ENCODE measurements around the gene ARHGAP5.
A peak's percentile ranks its signal among the peaks of the same experiment; 100 is the strongest.

Gene ARHGAP5, protein sequence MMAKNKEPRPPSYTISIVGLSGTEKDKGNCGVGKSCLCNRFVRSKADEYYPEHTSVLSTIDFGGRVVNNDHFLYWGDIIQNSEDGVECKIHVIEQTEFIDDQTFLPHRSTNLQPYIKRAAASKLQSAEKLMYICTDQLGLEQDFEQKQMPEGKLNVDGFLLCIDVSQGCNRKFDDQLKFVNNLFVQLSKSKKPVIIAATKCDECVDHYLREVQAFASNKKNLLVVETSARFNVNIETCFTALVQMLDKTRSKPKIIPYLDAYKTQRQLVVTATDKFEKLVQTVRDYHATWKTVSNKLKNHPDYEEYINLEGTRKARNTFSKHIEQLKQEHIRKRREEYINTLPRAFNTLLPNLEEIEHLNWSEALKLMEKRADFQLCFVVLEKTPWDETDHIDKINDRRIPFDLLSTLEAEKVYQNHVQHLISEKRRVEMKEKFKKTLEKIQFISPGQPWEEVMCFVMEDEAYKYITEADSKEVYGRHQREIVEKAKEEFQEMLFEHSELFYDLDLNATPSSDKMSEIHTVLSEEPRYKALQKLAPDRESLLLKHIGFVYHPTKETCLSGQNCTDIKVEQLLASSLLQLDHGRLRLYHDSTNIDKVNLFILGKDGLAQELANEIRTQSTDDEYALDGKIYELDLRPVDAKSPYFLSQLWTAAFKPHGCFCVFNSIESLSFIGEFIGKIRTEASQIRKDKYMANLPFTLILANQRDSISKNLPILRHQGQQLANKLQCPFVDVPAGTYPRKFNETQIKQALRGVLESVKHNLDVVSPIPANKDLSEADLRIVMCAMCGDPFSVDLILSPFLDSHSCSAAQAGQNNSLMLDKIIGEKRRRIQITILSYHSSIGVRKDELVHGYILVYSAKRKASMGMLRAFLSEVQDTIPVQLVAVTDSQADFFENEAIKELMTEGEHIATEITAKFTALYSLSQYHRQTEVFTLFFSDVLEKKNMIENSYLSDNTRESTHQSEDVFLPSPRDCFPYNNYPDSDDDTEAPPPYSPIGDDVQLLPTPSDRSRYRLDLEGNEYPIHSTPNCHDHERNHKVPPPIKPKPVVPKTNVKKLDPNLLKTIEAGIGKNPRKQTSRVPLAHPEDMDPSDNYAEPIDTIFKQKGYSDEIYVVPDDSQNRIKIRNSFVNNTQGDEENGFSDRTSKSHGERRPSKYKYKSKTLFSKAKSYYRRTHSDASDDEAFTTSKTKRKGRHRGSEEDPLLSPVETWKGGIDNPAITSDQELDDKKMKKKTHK (N-terminal part only)

GRCh38 chr14:32077081-32078022, at the start of gene ARHGAP5:
ARHGAP5 (plus strand) TSS chr14:32077304; CDS start chr14:32090670, 13,366 bp downstream.
- TF ChIP-seq CTCF (IDR thresholded peaks at IDR 0.05) = peak in 1 of 2 experiments; percentile 10
- intact Hi-C loops (cut with DNase I; ENCODE audit: low total_unique reads) = loop anchor here (2.0 to 5.0 kb wide), 2 partner anchors 125 to 430 kb away; partner anchors contain the start of genes RNU6-7 and RNU6-8
- DNase-seq = peak; percentile 43 to 79
- Histone ChIP-seq H3K36me3 (no peaks in the 10 kb centered on the region), H3K27ac (peak within 1 kb of the TSS; percentile 99 to 100), H3K27me3 (no peaks in the 10 kb centered on the region), H3K4me1 (peaks cover 0 to 70% (median 19%) of the 10 kb centered on the region in 4 donors), H3K9me3 (no peaks in the 10 kb centered on the region), H3K4me3 (peak within 1 kb of the TSS; percentile 92 to 99)

GRCh38 chr14:32028599-32028998, 48.5 kb upstream of the ARHGAP5 start:
- no peaks in the 10 kb centered on the region for H3K36me3 ChIP-seq
- no peak overlapping the region for H3K27ac ChIP-seq
- no peak overlapping the region for H3K4me3 ChIP-seq
- H3K27me3 ChIP-seq = no peaks in the 10 kb centered on the region
- H3K4me1 ChIP-seq = no peaks in the 10 kb centered on the region
- DNase-seq = no peak
- TF ChIP-seq CTCF (IDR thresholded peaks at IDR 0.05) = no peak
- intact Hi-C loops (cut with DNase I; ENCODE audit: low total_unique reads) = no loop called here
- no peaks in the 10 kb centered on the region for H3K9me3 ChIP-seq

DNA sequence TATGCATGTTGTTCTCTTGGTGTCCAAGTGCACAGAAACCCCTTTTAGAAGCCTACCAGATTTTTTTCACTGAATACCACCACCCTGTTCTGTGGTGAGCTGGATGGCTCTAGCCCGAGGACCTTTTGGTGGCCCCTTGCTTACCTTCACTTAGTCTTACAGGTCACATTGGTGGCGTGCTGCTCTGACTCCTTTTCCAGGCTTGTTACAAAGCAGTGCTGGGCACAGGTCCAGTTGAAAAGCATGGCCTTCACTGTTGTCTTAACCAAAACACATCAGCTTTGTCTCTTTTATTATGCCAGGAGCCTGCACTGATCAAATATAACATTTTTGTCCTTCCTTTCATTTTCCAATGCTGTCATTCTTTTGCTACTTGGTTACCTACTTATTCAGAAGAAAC, 43.6 kb upstream of the ARHGAP5 start:
- intact Hi-C loops (cut with DNase I; ENCODE audit: low total_unique reads) = no loop called here
- H3K9me3 ChIP-seq = no peaks in the 10 kb centered on the region
- H3K27me3 ChIP-seq = no peaks in the 10 kb centered on the region
- no peak for TF ChIP-seq CTCF (IDR thresholded peaks at IDR 0.05)
- H3K4me1 ChIP-seq = no peaks in the 10 kb centered on the region
- DNase-seq = no peak
- no peak overlapping the region for H3K27ac ChIP-seq
- H3K4me3 ChIP-seq = no peak overlapping the region
- no peaks in the 10 kb centered on the region for H3K36me3 ChIP-seq

- Histone ChIP-seq H3K9me3 (no peaks in the 10 kb centered on the region), H3K36me3 (no peaks in the 10 kb centered on the region), H3K27ac (no peak overlapping the region), H3K4me3 (no peak overlapping the region), H3K27me3 (no peaks in the 10 kb centered on the region), H3K4me1 (no peaks in the 10 kb centered on the region)
- intact Hi-C loops (cut with DNase I; ENCODE audit: low total_unique reads) = no loop called here
- no peak for DNase-seq
- no peak for TF ChIP-seq CTCF (IDR thresholded peaks at IDR 0.05)
Measured at GRCh38 chr14:32038876-32039275, 38.2 kb upstream of the ARHGAP5 start.

Measured in tibial artery (tissue), 4 donors.